HFFc6 (cell line): ENCODE measurements around the gene ZNF782. TPM values are rescaled to one million over a fixed set of nuclear protein-coding genes. Genes with fewer than 3 reads are reported as not detected.
"Not testable (repeated sequence)": the region's sequence is repeated elsewhere in the genome, so short reads cannot be mapped to it uniquely, and the experiment has no call there.

ENCODE experiments used
- DNase-seq: peaks from one replicate; pipeline ENCODE4 v3.0.0-alpha.2; 2018
- H3K27ac Mint-ChIP-seq: 2 replicates; pipeline ENCODE4 v1.8.0; 2020; ENCODE audit warnings: mild to moderate bottlenecking, mixed read lengths
- H3K27me3 Mint-ChIP-seq: 2 replicates; pipeline ENCODE4 v1.8.0; 2021; ENCODE audit warnings: mild to moderate bottlenecking, moderate library complexity, mixed read lengths; ENCODE audit not compliant: insufficient read depth
- H3K36me3 Mint-ChIP-seq: 2 replicates; pipeline ENCODE4 v1.8.0; 2021; ENCODE audit warnings: low read depth, mixed read lengths
- H3K4me1 Mint-ChIP-seq: 2 replicates; pipeline ENCODE4 v1.8.0; 2020; ENCODE audit warnings: low read depth, mixed read lengths
- H3K4me3 Mint-ChIP-seq: 2 replicates; pipeline ENCODE4 v1.8.0; 2020; ENCODE audit warnings: mild to moderate bottlenecking, moderate library complexity, mixed read lengths
- H3K9me3 Mint-ChIP-seq: 2 replicates; pipeline ENCODE4 v1.8.0; 2020; ENCODE audit warnings: mild to moderate bottlenecking, mixed read lengths
- total RNA-seq, 6 experiments: library from RNA; stranded (reverse); fragmentation: NEBNext Ultra II Directional; extraction: Animal tissue kit (Norgen Biotek cat#: 25700); gene quantifications; 2 replicates in 1 of 6; 3 replicates in 5 of 6; pipeline ENCODE4 v1.2.3, GENCODE V29; 2021
- TF ChIP-seq, protein P1 (sequence below): fragments of 200-600 bp; sonication (generic); IDR thresholded peaks from 2 replicates; pipeline ENCODE4 v1.5.0; 2021; ENCODE audit warnings: antibody characterized with exemption, mild to moderate bottlenecking

Gene ZNF782
- total RNA-seq, 6 experiments from 2014 or later: 1.3 to 2.5 (median 2.0) TPM

DNA sequence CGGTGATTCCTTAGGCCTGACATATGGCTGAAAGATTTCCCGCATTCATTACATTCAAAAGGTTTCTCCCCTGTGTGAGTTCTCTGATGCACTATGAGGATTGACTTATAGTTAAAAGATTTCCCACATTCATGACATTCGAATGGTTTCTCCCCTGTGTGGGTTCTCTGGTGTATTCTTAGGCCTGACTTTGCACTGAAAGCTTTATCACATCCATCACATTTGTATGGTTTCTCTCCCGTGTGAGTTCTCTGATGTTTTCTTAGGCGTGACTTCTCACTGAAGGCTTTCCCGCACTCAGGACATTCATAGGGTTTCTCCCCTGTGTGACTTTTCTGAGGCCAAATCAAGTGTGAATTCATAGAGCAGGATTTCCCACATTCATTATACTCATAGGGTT is 35.8 kb downstream of the ZNF782 start:
- H3K36me3 Mint-ChIP-seq: peaks cover 88% of the 10 kb centered on the region
- DNase-seq: no peak
- TF ChIP-seq, protein P1, sequence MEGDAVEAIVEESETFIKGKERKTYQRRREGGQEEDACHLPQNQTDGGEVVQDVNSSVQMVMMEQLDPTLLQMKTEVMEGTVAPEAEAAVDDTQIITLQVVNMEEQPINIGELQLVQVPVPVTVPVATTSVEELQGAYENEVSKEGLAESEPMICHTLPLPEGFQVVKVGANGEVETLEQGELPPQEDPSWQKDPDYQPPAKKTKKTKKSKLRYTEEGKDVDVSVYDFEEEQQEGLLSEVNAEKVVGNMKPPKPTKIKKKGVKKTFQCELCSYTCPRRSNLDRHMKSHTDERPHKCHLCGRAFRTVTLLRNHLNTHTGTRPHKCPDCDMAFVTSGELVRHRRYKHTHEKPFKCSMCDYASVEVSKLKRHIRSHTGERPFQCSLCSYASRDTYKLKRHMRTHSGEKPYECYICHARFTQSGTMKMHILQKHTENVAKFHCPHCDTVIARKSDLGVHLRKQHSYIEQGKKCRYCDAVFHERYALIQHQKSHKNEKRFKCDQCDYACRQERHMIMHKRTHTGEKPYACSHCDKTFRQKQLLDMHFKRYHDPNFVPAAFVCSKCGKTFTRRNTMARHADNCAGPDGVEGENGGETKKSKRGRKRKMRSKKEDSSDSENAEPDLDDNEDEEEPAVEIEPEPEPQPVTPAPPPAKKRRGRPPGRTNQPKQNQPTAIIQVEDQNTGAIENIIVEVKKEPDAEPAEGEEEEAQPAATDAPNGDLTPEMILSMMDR: no peak
- H3K27ac Mint-ChIP-seq: no peak overlapping the region
- H3K9me3 Mint-ChIP-seq: peaks cover 94% of the 10 kb centered on the region
- no peak overlapping the region for H3K4me3 Mint-ChIP-seq
- no peaks in the 10 kb centered on the region for H3K4me1 Mint-ChIP-seq
- H3K27me3 Mint-ChIP-seq: no peaks in the 10 kb centered on the region

DNA sequence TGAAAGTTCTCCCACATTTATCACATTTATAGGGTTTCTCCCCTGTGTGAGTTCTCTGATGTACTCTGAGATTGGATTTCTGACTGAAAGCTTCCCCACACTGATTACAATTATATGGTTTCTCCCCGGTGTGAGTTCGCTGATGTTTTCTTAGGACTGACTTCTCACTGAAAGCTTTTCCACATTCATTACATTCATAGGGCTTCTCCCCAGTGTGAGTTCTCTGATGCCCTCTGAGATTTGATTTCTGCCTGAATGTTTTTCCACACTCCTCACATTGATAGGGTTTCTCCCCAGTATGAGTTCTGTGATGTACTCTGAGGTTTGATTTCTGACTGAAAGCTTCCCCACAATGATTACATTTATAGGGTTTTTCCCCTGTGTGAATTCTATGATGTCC is 36.3 kb downstream of the ZNF782 start:
- no peaks in the 10 kb centered on the region for H3K27me3 Mint-ChIP-seq
- H3K4me3 Mint-ChIP-seq: no peak overlapping the region
- TF ChIP-seq, protein P1: no peak

DNA sequence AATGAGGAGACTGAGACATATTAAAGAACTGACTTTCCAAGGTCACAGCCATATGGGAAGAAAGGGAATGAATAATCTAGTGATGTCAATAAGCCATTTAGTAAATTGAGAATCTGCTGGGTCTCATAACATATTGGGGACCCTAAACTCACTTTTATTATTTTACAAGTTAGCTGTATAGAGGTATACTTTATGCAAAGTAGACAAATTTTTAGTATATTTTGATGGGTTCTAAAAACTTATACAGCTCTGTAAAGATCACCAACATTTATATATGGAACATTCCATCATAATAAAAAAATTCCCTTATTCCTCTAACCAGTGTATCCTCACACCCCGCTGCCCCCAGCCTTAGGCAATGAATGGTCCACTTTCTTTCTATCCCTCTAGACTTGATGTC is 40.7 kb downstream of the ZNF782 start:
- peaks cover 72% of the 10 kb centered on the region for H3K36me3 Mint-ChIP-seq
- H3K27me3 Mint-ChIP-seq: no peaks in the 10 kb centered on the region
- TF ChIP-seq, protein P1: no peak
- no peak for DNase-seq
- no peaks in the 10 kb centered on the region for H3K4me1 Mint-ChIP-seq
- H3K9me3 Mint-ChIP-seq: peaks cover 92% of the 10 kb centered on the region
- H3K27ac Mint-ChIP-seq: no peak overlapping the region
- no peak overlapping the region for H3K4me3 Mint-ChIP-seq

More for the DNA sequence above, 36.3 kb downstream of the ZNF782 start:
- H3K9me3 Mint-ChIP-seq: peaks cover 97% of the 10 kb centered on the region
- H3K4me1 Mint-ChIP-seq: no peaks in the 10 kb centered on the region
- DNase-seq: no peak
- peaks cover 88% of the 10 kb centered on the region for H3K36me3 Mint-ChIP-seq
- H3K27ac Mint-ChIP-seq: no peak overlapping the region

DNA sequence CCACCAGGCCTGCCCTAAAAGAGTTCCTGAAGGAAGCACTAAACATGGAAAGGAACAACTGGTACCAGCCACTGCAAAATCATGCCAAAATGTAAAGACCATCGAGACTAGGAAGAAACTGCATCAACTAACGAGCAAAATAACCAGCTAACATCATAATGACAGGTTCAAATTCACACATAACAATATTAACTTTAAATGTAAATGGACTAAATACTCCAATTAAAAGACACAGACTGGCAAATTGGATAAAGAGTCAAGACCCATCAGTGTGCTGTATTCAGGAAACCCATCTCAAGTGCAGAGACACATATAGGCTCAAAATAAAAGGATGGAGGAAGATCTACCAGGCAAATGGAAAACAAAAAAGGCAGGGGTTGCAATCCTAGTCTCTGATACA is 55.4 kb downstream of the ZNF782 start:
- H3K4me3 Mint-ChIP-seq, H3K27me3 Mint-ChIP-seq, H3K27ac Mint-ChIP-seq, DNase-seq, H3K4me1 Mint-ChIP-seq: not testable (repeated sequence)
- peaks cover 60% of the 10 kb centered on the region for H3K36me3 Mint-ChIP-seq
- H3K9me3 Mint-ChIP-seq: peaks cover 60% of the 10 kb centered on the region

DNA sequence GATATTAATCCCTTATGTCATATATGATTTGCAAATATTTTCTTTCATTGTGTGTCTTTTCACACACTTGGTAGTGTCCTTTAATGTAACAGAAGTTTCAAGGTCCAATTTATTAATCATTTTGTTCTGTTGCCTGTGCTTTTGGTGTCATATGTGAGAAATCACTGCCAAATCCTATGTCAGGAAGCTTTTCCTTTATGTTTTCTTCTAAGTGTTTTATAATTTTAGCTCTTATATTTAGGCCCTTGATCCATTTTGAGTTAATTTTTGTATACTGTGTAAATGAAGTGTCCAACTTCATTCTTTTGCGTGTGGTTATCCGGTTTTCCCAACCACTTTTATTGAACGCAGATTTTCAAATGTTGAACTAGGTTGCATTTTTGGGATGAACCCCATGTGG is 70.3 kb downstream of the ZNF782 start:
- H3K4me3 Mint-ChIP-seq: no peak overlapping the region
- H3K36me3 Mint-ChIP-seq: peaks cover 29% of the 10 kb centered on the region
- DNase-seq: no peak
- H3K4me1 Mint-ChIP-seq: no peaks in the 10 kb centered on the region
- no peaks in the 10 kb centered on the region; the same call in 1 of the 2 replicates for H3K27me3 Mint-ChIP-seq
- peaks cover 26% of the 10 kb centered on the region for H3K9me3 Mint-ChIP-seq
- no peak overlapping the region for H3K27ac Mint-ChIP-seq
- TF ChIP-seq, protein P1: no peak

DNA sequence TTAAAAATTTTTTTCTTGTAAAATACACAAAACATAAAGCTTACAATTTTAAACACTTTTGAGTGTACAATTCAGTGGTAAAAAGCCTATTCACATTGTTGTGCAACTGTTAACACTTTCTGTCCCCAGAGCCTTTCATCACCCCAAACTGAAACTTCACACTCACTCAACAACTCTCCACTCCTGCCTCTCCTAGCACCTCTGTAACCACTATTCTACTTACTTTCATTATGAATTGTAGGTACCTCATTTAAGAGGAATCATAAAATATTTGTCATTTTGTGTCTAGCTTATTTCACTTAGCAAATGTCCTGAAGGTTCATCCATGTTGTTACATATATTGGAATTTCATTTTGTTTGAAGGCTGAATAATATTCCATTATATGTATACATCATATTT is 72.1 kb downstream of the ZNF782 start:
- H3K27ac Mint-ChIP-seq: no peak overlapping the region
- H3K36me3 Mint-ChIP-seq: peaks cover 18% of the 10 kb centered on the region; the same call in 1 of the 2 replicates
- peaks cover 8% of the 10 kb centered on the region for H3K4me1 Mint-ChIP-seq
- DNase-seq: no peak
- TF ChIP-seq, protein P1: no peak
- H3K27me3 Mint-ChIP-seq: peaks cover 7% of the 10 kb centered on the region; the same call in 1 of the 2 replicates
- peaks cover 13% of the 10 kb centered on the region for H3K9me3 Mint-ChIP-seq
- H3K4me3 Mint-ChIP-seq: no peak overlapping the region
